GM21619 (cell line): ENCODE results near the gene IFFO2.

Experiments used
- ATAC-seq: cut with Tn5 transposase; IDR thresholded peaks from one replicate; pipeline ENCODE4 v1.9.1; 2021; ENCODE audit not compliant: unreplicated experiment

IFFO2 gene

GRCh38 chr1:18937539-18937938 lies 18.9 kb downstream of the IFFO2 start:
- no peak for ATAC-seq

GRCh38 chr1:18936814-18937481 lies 19.5 kb downstream of the IFFO2 start:
- no peak for ATAC-seq

GRCh38 chr1:18936471-18936813 lies 20.0 kb downstream of the IFFO2 start:
- ATAC-seq: no peak

- ATAC-seq: no peak
These were observed 22.1 kb downstream of the IFFO2 start for GRCh38 chr1:18934205-18935000.

- ATAC-seq: no peak
These were observed 23.6 kb downstream of the IFFO2 start for GRCh38 chr1:18932879-18933278.

- no peak for ATAC-seq
These were observed 24.1 kb downstream of the IFFO2 start for GRCh38 chr1:18932387-18932786.

GRCh38 chr1:18931730-18932129 lies 24.7 kb downstream of the IFFO2 start:
- ATAC-seq: no peak

GRCh38 chr1:18929686-18930085 lies 26.8 kb downstream of the IFFO2 start:
- ATAC-seq: no peak

- ATAC-seq: no peak
These were observed 27.5 kb downstream of the IFFO2 start for GRCh38 chr1:18928985-18929384.

- no peak for ATAC-seq
These were observed 28.1 kb downstream of the IFFO2 start for GRCh38 chr1:18928406-18928805.

GRCh38 chr1:18927654-18928272 lies 28.7 kb downstream of the IFFO2 start:
- peak; percentile 39 for ATAC-seq

- peak; percentile 21 for ATAC-seq
These were observed 29.3 kb downstream of the IFFO2 start for GRCh38 chr1:18927082-18927653.

- ATAC-seq: peak; percentile 72
These were observed 30.0 kb downstream of the IFFO2 start for GRCh38 chr1:18926315-18927081.

- no peak for ATAC-seq
These were observed 31.2 kb downstream of the IFFO2 start for GRCh38 chr1:18925279-18925678.

GRCh38 chr1:18924221-18924691 lies 32.2 kb downstream of the IFFO2 start:
- no peak for ATAC-seq

GRCh38 chr1:18923756-18924211 lies 32.7 kb downstream of the IFFO2 start:
- no peak for ATAC-seq

GRCh38 chr1:18922848-18923755 lies 33.4 kb downstream of the IFFO2 start:
- ATAC-seq: no peak

GRCh38 chr1:18922319-18922726 lies 34.2 kb downstream of the IFFO2 start:
- no peak for ATAC-seq

GRCh38 chr1:18921516-18922251 lies 34.8 kb downstream of the IFFO2 start:
- ATAC-seq: no peak
